Mucosa of descending colon (tissue), 3 donors: ENCODE data around the gene NAA38. TPM values are rescaled to one million over a fixed set of nuclear protein-coding genes. Genes with fewer than 3 reads are reported as not detected.

ENCODE experiments used
- ATAC-seq: fragments of 200-7000 bp; cut with Tn5 transposase; one replicate; pipeline ENCODE4 v1.9.1; 2020; ENCODE audit warnings: mild to moderate bottlenecking, moderate library complexity
- DNase-seq, 3 donors: peaks; one replicate each; pipeline ENCODE4 v3.0.0-alpha.2; 2020
- H3K36me3 ChIP-seq: fragments of 200-600 bp; one replicate; pipeline ENCODE4 v1.8.0; 2021; ENCODE audit warnings: low read depth, mild to moderate bottlenecking
- H3K4me1 ChIP-seq: fragments of 200-600 bp; one replicate; pipeline ENCODE4 v1.8.0; 2021; ENCODE audit warnings: low read depth, mild to moderate bottlenecking
- H3K4me3 ChIP-seq: fragments of 200-600 bp; one replicate; pipeline ENCODE4 v1.8.0; 2021; ENCODE audit warnings: mild to moderate bottlenecking
- H3K9me3 ChIP-seq: fragments of 200-600 bp; one replicate; pipeline ENCODE4 v1.8.0; 2021; ENCODE audit warnings: mild to moderate bottlenecking
- CTCF ChIP-seq: fragments of 200-600 bp; IDR thresholded peaks from one replicate; pipeline ENCODE4 v1.8.0; 2022; ENCODE audit warnings: antibody characterized with exemption, mild to moderate bottlenecking
- intact Hi-C, 2 donors: fragments of 100-400 bp; cut with DNase I in 1 of 2; cut with micrococcal nuclease in 1 of 2; formaldehyde crosslinking; loops; one replicate each; pipeline versions ENCODE4 v1.11.0 to v1.11.1; 2022; cut with DNase I, micrococcal nuclease
- total RNA-seq, 3 donors: library from RNA; stranded (reverse); fragmentation: NEBNext Ultra II Directional in 2 of 3; extraction: Animal tissue kit (Norgen Biotek cat#: 25700) in 2 of 3; gene quantifications; one replicate each; pipeline versions ENCODE4 v1.2.1 to v1.2.4, GENCODE V29; 2021 to 2023
- donor health status: DM: no; HTN: no; CAD: no; lungs with moderate emphysema.
- donor health status: DM: no; HTN: no; CAD: no.
- donor health status: DM: no; HTN: yes; CAD: no.

Gene NAA38
- total RNA-seq, 3 donors from 2014 or later = 51.2 to 73.5 (median 58.2) TPM

DNA sequence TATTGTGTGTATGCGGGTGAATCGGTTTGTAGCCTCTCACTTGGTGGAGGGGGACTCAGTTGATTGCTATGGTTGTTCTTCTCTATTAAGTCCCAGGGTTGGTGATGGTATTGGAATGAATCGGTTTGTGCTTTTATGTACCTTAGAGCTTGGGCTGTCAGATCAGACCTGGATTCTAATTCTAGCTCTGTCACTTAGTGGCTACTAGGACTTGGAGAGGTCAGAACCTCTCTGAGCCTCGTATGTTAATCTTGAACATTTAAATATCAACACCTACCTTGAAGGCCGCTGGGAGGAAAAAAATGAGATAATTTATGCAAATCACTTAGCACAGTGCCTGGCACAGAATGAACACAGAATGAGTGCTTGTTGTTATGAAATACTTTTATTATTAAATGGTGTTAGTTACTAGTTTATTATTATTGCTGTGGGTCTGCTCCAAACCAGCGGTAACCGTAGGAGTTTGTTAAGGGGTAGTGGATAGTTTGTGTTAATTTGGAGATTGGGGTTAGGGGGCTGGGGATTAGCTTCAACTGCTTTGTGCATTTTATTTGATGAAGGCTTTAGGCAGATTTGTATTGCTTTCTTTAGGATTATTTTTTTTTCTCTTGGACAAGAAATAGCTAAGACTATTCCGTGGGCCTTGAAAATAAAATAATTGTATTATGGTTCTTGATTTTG is 19.8 kb downstream of the NAA38 start:
- ATAC-seq (no peak), DNase-seq (peak in 1 of 3 donors; percentile 35)
- intact Hi-C loops = no loop called here
- H3K4me1 ChIP-seq = peaks cover 57% of the 10 kb centered on the region
- TF ChIP-seq CTCF = no peak
- H3K36me3 ChIP-seq = no peaks in the 10 kb centered on the region
- H3K4me3 ChIP-seq = no peak overlapping the region
- no peaks in the 10 kb centered on the region for H3K9me3 ChIP-seq

- intact Hi-C loops = no loop called here
- TF ChIP-seq CTCF = no peak
- ATAC-seq (peak; percentile 60), DNase-seq (peak; percentile 96 to 99 (median 97))
- Histone ChIP-seq H3K9me3 (no peaks in the 10 kb centered on the region), H3K36me3 (no peaks in the 10 kb centered on the region), H3K4me1 (peaks cover 57% of the 10 kb centered on the region), H3K4me3 (peak overlapping the region; percentile 42)
Measured at GRCh38 chr17:7836596-7837407, 20.6 kb downstream of the NAA38 start.

- ATAC-seq (peak; percentile 42), DNase-seq (peak; percentile 86 to 89 (median 87))
- TF ChIP-seq CTCF = no peak
- Histone ChIP-seq H3K4me1 (peaks cover 53% of the 10 kb centered on the region), H3K4me3 (peak overlapping the region; percentile 42), H3K36me3 (no peaks in the 10 kb centered on the region), H3K9me3 (no peaks in the 10 kb centered on the region)
- intact Hi-C loops = no loop called here
Measured at GRCh38 chr17:7835814-7836595, 21.4 kb downstream of the NAA38 start.

DNA sequence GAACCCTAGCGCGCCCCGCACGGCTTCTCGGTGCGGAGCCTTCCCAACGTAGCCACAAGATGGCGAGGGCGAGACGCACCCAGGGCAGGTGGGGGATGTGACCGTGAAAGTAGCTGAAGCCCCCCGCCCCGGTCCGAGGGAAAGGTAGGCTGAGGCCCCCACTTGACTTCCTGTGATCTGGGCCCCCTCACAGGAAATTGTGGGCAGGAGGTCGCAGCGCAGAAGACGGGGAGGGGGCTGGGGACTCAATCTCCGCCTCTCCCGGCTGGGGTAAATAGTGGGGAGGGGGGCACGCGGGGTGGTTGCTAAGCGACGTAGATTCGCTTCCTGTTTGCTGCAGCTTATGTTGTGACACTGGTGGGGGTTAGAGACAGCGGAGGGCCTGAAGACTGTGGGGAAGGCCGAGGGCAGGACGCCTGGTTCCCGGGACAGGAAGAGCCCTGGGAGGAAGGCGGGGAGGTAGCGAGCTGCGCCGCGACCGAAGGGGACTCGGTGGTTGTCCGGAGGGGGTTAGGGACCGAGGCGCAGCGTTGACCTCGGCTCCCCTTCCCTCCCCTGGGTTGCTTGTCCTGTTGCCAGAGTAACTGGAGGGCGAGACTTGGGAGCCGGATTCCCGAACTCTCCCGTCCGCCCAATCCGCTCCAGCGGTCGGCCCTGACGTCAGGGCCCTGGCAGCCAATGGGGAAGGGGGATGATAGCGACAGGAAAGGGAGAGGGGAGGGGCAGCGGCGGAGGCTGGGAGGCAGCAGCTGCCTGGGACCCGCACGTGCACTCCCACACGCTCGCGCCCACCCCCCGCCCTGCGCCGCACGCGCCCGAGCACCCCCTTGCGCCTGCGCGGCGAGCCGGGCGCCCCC is 22.2 kb downstream of the NAA38 start:
- peaks cover 45% of the 10 kb centered on the region for H3K4me1 ChIP-seq
- ATAC-seq = peak; percentile 69
- H3K4me3 ChIP-seq = peak overlapping the region; percentile 42
- DNase-seq = peak; percentile 94 to 98 (median 96)
- H3K36me3 ChIP-seq = no peaks in the 10 kb centered on the region
- no peaks in the 10 kb centered on the region for H3K9me3 ChIP-seq
- intact Hi-C loops = no loop called here
- TF ChIP-seq CTCF = peak; percentile 84

GRCh38 chr17:7834542-7834956 is 22.8 kb downstream of the NAA38 start:
- ATAC-seq (peak; percentile 12), DNase-seq (peak; percentile 81 to 90 (median 87))
- Histone ChIP-seq H3K4me3 (peak overlapping the region; percentile 42), H3K4me1 (peaks cover 39% of the 10 kb centered on the region), H3K9me3 (no peaks in the 10 kb centered on the region), H3K36me3 (no peaks in the 10 kb centered on the region)
- no peak for TF ChIP-seq CTCF
- intact Hi-C loops = no loop called here
